Large intestine (tissue), 3 donors: ENCODE measurements around the gene RAB21. TPM values are rescaled to one million over a fixed set of nuclear protein-coding genes. Genes with fewer than 3 reads are reported as not detected.

Source experiments
- DNase-seq, 2 donors: peaks; one replicate each; pipeline versions ENCODE4 v3.0.0 to v3.0.0-alpha.2; 2013
- H3K27ac ChIP-seq: one replicate; pipeline ENCODE4 v1.5.1; 2013; ENCODE audit warnings: low read length
- H3K27me3 ChIP-seq: 2 replicates; pipeline ENCODE4 v1.6.1; 2013; ENCODE audit warnings: low read length; ENCODE audit not compliant: control insufficient read depth, insufficient read depth
- H3K36me3 ChIP-seq: 2 replicates; pipeline ENCODE4 v1.6.1; 2013; ENCODE audit warnings: low read length; ENCODE audit not compliant: control insufficient read depth, insufficient read depth
- H3K4me1 ChIP-seq: one replicate; pipeline ENCODE4 v1.6.1; 2013; ENCODE audit warnings: low read length; ENCODE audit not compliant: control insufficient read depth, insufficient read depth
- H3K4me3 ChIP-seq: one replicate; pipeline ENCODE4 v1.5.1; 2013; ENCODE audit warnings: low read length
- H3K9me3 ChIP-seq: one replicate; pipeline ENCODE4 v1.6.1; 2013; ENCODE audit warnings: mild to moderate bottlenecking, low read depth, low read length, moderate library complexity; ENCODE audit not compliant: control insufficient read depth
- WGBS: methylation state at CpG from one replicate; pipeline ENCODE4 v1.1.5; 2013; ENCODE audit warnings: low lambda C conversion rate; ENCODE audit not compliant: insufficient coverage; 5-methylcytosine and 5-hydroxymethylcytosine counted together
- polyA plus RNA-seq: library from polyadenylated mRNA; unstranded; fragments of 120-200 nt; gene quantifications from one replicate; pipeline ENCODE4 v1.2.1, GENCODE V29; 2013

The RAB21 gene
- polyA plus RNA-seq, 1 donor: 53.1 TPM

- no peaks in the 10 kb centered on the region for H3K27me3 ChIP-seq
- DNase-seq: no peak
- WGBS: no CpG with 5 or more reads among the region's 2 CpGs
- H3K36me3 ChIP-seq: no peaks in the 10 kb centered on the region
- H3K9me3 ChIP-seq: no peaks in the 10 kb centered on the region
- H3K4me3 ChIP-seq: no peak overlapping the region
- H3K27ac ChIP-seq: no peak overlapping the region
- H3K4me1 ChIP-seq: no peaks in the 10 kb centered on the region
These were observed 28.1 kb upstream of the RAB21 start for GRCh38 chr12:71726548-71726947.

GRCh38 chr12:71727958-71728357, 26.7 kb upstream of the RAB21 start:
- no peaks in the 10 kb centered on the region for H3K9me3 ChIP-seq
- no peaks in the 10 kb centered on the region for H3K36me3 ChIP-seq
- no peak overlapping the region for H3K4me3 ChIP-seq
- no peaks in the 10 kb centered on the region for H3K27me3 ChIP-seq
- no peak for DNase-seq
- H3K27ac ChIP-seq: no peak overlapping the region
- no peaks in the 10 kb centered on the region for H3K4me1 ChIP-seq
- no CpG with 5 or more reads among the region's 5 CpGs for WGBS

- Histone ChIP-seq H3K9me3 (no peaks in the 10 kb centered on the region), H3K36me3 (no peaks in the 10 kb centered on the region), H3K27me3 (no peaks in the 10 kb centered on the region), H3K4me3 (no peak overlapping the region), H3K27ac (no peak overlapping the region), H3K4me1 (no peaks in the 10 kb centered on the region)
- no peak for DNase-seq
- WGBS: 94% methylated on average over 3 of the region's 7 CpGs
These were observed 23.7 kb upstream of the RAB21 start for GRCh38 chr12:71730936-71731335.

- peak in 1 of 2 donors; percentile 10 for DNase-seq
- no CpG with 5 or more reads among the region's 21 CpGs for WGBS
- no peaks in the 10 kb centered on the region for H3K4me1 ChIP-seq
- H3K36me3 ChIP-seq: no peaks in the 10 kb centered on the region
- H3K27me3 ChIP-seq: no peaks in the 10 kb centered on the region
- no peaks in the 10 kb centered on the region for H3K9me3 ChIP-seq
- H3K4me3 ChIP-seq: no peak overlapping the region
- no peak overlapping the region for H3K27ac ChIP-seq
These were observed 23.0 kb upstream of the RAB21 start for GRCh38 chr12:71731439-71732356.

- H3K27me3 ChIP-seq: no peaks in the 10 kb centered on the region
- no peak overlapping the region for H3K4me3 ChIP-seq
- no CpG with 5 or more reads among the region's 3 CpGs for WGBS
- no peaks in the 10 kb centered on the region for H3K9me3 ChIP-seq
- H3K27ac ChIP-seq: no peak overlapping the region
- H3K36me3 ChIP-seq: no peaks in the 10 kb centered on the region
- H3K4me1 ChIP-seq: no peaks in the 10 kb centered on the region
- no peak for DNase-seq
These were observed 22.3 kb upstream of the RAB21 start for GRCh38 chr12:71732357-71732712.

- Histone ChIP-seq H3K27ac (no peak overlapping the region), H3K27me3 (no peaks in the 10 kb centered on the region), H3K9me3 (no peaks in the 10 kb centered on the region), H3K4me1 (no peaks in the 10 kb centered on the region), H3K4me3 (no peak overlapping the region), H3K36me3 (no peaks in the 10 kb centered on the region)
- 100% methylated on average over 1 of the region's 1 CpG for WGBS
- no peak for DNase-seq
These were observed 17.5 kb upstream of the RAB21 start for GRCh38 chr12:71737197-71737596.

- no peaks in the 10 kb centered on the region for H3K9me3 ChIP-seq
- no peak for DNase-seq
- H3K4me1 ChIP-seq: no peaks in the 10 kb centered on the region
- H3K36me3 ChIP-seq: no peaks in the 10 kb centered on the region
- no peaks in the 10 kb centered on the region for H3K27me3 ChIP-seq
- no peak overlapping the region for H3K4me3 ChIP-seq
- WGBS: 0% methylated on average over 1 of the region's 1 CpG
- no peak overlapping the region for H3K27ac ChIP-seq
These were observed 11.7 kb upstream of the RAB21 start for GRCh38 chr12:71742998-71743397.

GRCh38 chr12:71744522-71745300, 10.0 kb upstream of the RAB21 start:
- no peaks in the 10 kb centered on the region for H3K27me3 ChIP-seq
- H3K9me3 ChIP-seq: no peaks in the 10 kb centered on the region
- no peak for DNase-seq
- 95% methylated on average over 3 of the region's 5 CpGs for WGBS
- no peaks in the 10 kb centered on the region for H3K36me3 ChIP-seq
- H3K4me3 ChIP-seq: no peak overlapping the region
- H3K27ac ChIP-seq: no peak overlapping the region
- no peaks in the 10 kb centered on the region for H3K4me1 ChIP-seq

GRCh38 chr12:71746974-71747611, 7.6 kb upstream of the RAB21 start:
- no peaks in the 10 kb centered on the region for H3K9me3 ChIP-seq
- no peaks in the 10 kb centered on the region for H3K27me3 ChIP-seq
- no peak overlapping the region for H3K27ac ChIP-seq
- peak; percentile 38 to 60 for DNase-seq
- no CpG with 5 or more reads among the region's 4 CpGs for WGBS
- no peak overlapping the region for H3K4me3 ChIP-seq
- no peaks in the 10 kb centered on the region for H3K36me3 ChIP-seq
- no peaks in the 10 kb centered on the region for H3K4me1 ChIP-seq

- Histone ChIP-seq H3K27me3 (no peaks in the 10 kb centered on the region), H3K4me3 (no peak overlapping the region), H3K9me3 (no peaks in the 10 kb centered on the region), H3K36me3 (no peaks in the 10 kb centered on the region), H3K4me1 (no peaks in the 10 kb centered on the region), H3K27ac (no peak overlapping the region)
- no peak for DNase-seq
- 56% methylated on average over 2 of the region's 5 CpGs for WGBS
These were observed 6.4 kb upstream of the RAB21 start for GRCh38 chr12:71748081-71748850.
